Nephron (organoid): Measurements from ENCODE around the gene MYOF.

Source experiments
- H3K27ac Mint-ChIP-seq, 3 experiments: 2 replicates each; pipeline ENCODE4 v1.8.0; 2020; ENCODE audit warnings: mixed read lengths in 3 of 3, mild to moderate bottlenecking in 2 of 3, moderate library complexity in 1 of 3
- H3K27me3 Mint-ChIP-seq: 2 replicates; pipeline ENCODE4 v1.8.0; 2021; ENCODE audit warnings: low read depth, mild to moderate bottlenecking, moderate library complexity, mixed read lengths
- H3K36me3 Mint-ChIP-seq: 2 replicates; pipeline ENCODE4 v1.8.0; 2020; ENCODE audit warnings: low read depth, mixed read lengths
- H3K4me1 Mint-ChIP-seq: 2 replicates; pipeline ENCODE4 v1.8.0; 2020; ENCODE audit warnings: mixed read lengths
- H3K4me3 Mint-ChIP-seq, 3 experiments: 2 replicates each; pipeline ENCODE4 v1.8.0; 2020; ENCODE audit warnings: mild to moderate bottlenecking in 3 of 3, mixed read lengths in 3 of 3, moderate library complexity in 2 of 3
- H3K9me3 Mint-ChIP-seq: 2 replicates; pipeline ENCODE4 v1.8.0; 2020; ENCODE audit warnings: mixed read lengths
- CTCF ChIP-seq, 3 experiments: fragments of 200-600 bp; sonication (generic); IDR thresholded peaks; one replicate each; pipeline ENCODE4 v1.5.0; 2021; ENCODE audit warnings: antibody characterized with exemption in 3 of 3; ENCODE audit not compliant: unreplicated experiment in 3 of 3

The MYOF gene

GRCh38 chr10:93498166-93498565 lies 16.0 kb upstream of the MYOF start:
- Mint-ChIP-seq H3K27me3 (peaks cover 1% of the 10 kb centered on the region), H3K27ac (no peak overlapping the region), H3K4me3 (peak overlapping the region; percentile 83 to 92 (median 86)), H3K9me3 (no peaks in the 10 kb centered on the region), H3K4me1 (peaks cover 52% of the 10 kb centered on the region), H3K36me3 (peaks cover 7% of the 10 kb centered on the region)
- no peak for TF ChIP-seq CTCF (IDR thresholded peaks at IDR 0.05; ENCODE audit: unreplicated experiment in 3 of 3)

GRCh38 chr10:93496322-93497041 lies 14.3 kb upstream of the MYOF start, which contains the start of gene CEP55:
Gene CEP55, plus strand, starts transcription at chr10:93496612. Its CDS starts 3,440 bp downstream, at chr10:93500052.
- Mint-ChIP-seq H3K9me3 (no peaks in the 10 kb centered on the region), H3K4me1 (peaks cover 48% of the 10 kb centered on the region), H3K36me3 (peaks cover 4% of the 10 kb centered on the region), H3K27me3 (peaks cover 4% of the 10 kb centered on the region), H3K4me3 (peak within 1 kb of the TSS; percentile 92 to 98 (median 97)), H3K27ac (peak within 1 kb of the TSS; percentile 72 to 94 (median 88))
- no peak for TF ChIP-seq CTCF (IDR thresholded peaks at IDR 0.05; ENCODE audit: unreplicated experiment in 3 of 3)

- peaks cover 4% of the 10 kb centered on the region for H3K36me3 Mint-ChIP-seq
Measured at GRCh38 chr10:93495654-93496321, 13.7 kb upstream of the MYOF start.

DNA sequence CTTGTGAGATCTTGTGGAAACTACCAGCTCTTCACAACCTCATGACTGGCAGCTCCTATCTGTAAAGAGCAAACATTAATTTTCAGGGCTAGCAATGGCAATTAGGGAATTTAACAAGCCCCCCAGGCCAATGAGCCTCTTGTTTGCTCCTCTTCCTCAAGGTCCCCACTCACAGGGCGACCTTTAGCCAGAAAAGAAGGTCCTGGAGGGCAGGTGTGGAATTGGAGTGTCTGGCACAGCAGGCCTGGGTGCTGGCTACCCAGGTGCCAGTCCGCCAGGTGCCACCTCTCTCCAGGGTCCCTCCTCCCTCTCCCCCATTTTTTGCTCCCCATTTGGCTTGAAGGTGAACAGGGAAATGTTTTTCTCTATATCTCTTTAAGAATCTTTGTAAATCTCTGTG lies 12.4 kb upstream of the MYOF start:
- no peak for TF ChIP-seq CTCF (IDR thresholded peaks at IDR 0.05; ENCODE audit: unreplicated experiment in 3 of 3)
- no peaks in the 10 kb centered on the region for H3K36me3 Mint-ChIP-seq
- no peak overlapping the region for H3K27ac Mint-ChIP-seq
- H3K4me3 Mint-ChIP-seq: peak overlapping the region in 2 of 3 experiments; percentile 14 to 39
- H3K27me3 Mint-ChIP-seq: peaks cover 4% of the 10 kb centered on the region
- H3K9me3 Mint-ChIP-seq: no peaks in the 10 kb centered on the region
- H3K4me1 Mint-ChIP-seq: peaks cover 56% of the 10 kb centered on the region

More at GRCh38 chr10:93495654-93496321, 13.7 kb upstream of the MYOF start:
- no peak for TF ChIP-seq CTCF (IDR thresholded peaks at IDR 0.05; ENCODE audit: unreplicated experiment in 3 of 3)
- H3K27ac Mint-ChIP-seq: peak overlapping the region; percentile 72 to 94 (median 88)
- H3K4me1 Mint-ChIP-seq: peaks cover 52% of the 10 kb centered on the region
- H3K4me3 Mint-ChIP-seq: peak overlapping the region; percentile 92 to 98 (median 97)
- H3K27me3 Mint-ChIP-seq: peaks cover 4% of the 10 kb centered on the region
- no peaks in the 10 kb centered on the region for H3K9me3 Mint-ChIP-seq

- peaks cover 4% of the 10 kb centered on the region for H3K27me3 Mint-ChIP-seq
- no peak for TF ChIP-seq CTCF (IDR thresholded peaks at IDR 0.05; ENCODE audit: unreplicated experiment in 3 of 3)
- peaks cover 56% of the 10 kb centered on the region for H3K4me1 Mint-ChIP-seq
- H3K9me3 Mint-ChIP-seq: no peaks in the 10 kb centered on the region
- H3K4me3 Mint-ChIP-seq: peak overlapping the region in 2 of 3 experiments; percentile 0 to 16
- peak overlapping the region; percentile 34 to 73 (median 58) for H3K27ac Mint-ChIP-seq
- H3K36me3 Mint-ChIP-seq: no peaks in the 10 kb centered on the region
Measured at GRCh38 chr10:93493162-93493561, 11.0 kb upstream of the MYOF start.
